H1 (cell line): Measurements from ENCODE around the gene FMN2. TPM values are rescaled to one million over a fixed set of nuclear protein-coding genes. Genes with fewer than 3 reads are reported as not detected.

ENCODE experiments used
- CTCF ChIA-PET: fragments of 300-600 bp; sonication (Branson Sonifier 250); formaldehyde crosslinking; loops from one replicate; lab custom pipeline; 2021; ENCODE audit not compliant: partially characterized antibody; lab: Charles Lee
- POLR2A ChIA-PET: fragments of 300-600 bp; sonication (Branson Sonifier 250); formaldehyde crosslinking; loops from one replicate; lab custom pipeline; 2021; ENCODE audit warnings: inconsistent platforms; ENCODE audit not compliant: partially characterized antibody; lab: Charles Lee
- DNase-seq, 2 experiments: peaks; one replicate each; pipeline versions ENCODE4 v3.0.0 to v3.0.0-alpha.2; 2010 to 2022; ENCODE audit warnings: low spot score in 2 of 2, low read depth in 1 of 2, mixed read lengths in 1 of 2
- FAIRE-seq: peaks from 2 replicates; lab custom pipeline; 2011; peaks lifted over from hg19 to GRCh38; lab: Jason Lieb, UNC
- H2AFZ ChIP-seq: 2 replicates; pipeline ENCODE4 v1.8.1; 2012; ENCODE audit warnings: low read length, inconsistent platforms
- H2AK5ac ChIP-seq: 2 replicates; pipeline ENCODE4 v1.6.1; 2013; ENCODE audit warnings: low read depth, low read length
- H2BK120ac ChIP-seq: replicated peaks from 2 replicates; pipeline ENCODE3; 2013; ENCODE audit warnings: low read depth, low read length, inconsistent platforms
- H2BK12ac ChIP-seq: 2 replicates; pipeline ENCODE4 v1.6.1; 2013; ENCODE audit warnings: low read depth, low read length
- H2BK15ac ChIP-seq: 2 replicates; pipeline ENCODE4 v1.6.1; 2013; ENCODE audit warnings: low read length
- H2BK20ac ChIP-seq: 2 replicates; pipeline ENCODE4 v1.6.1; 2013; ENCODE audit warnings: low read length
- H2BK5ac ChIP-seq: 2 replicates; pipeline ENCODE4 v1.6.1; 2013; ENCODE audit warnings: low read depth, low read length
- H3K14ac ChIP-seq: 2 replicates; pipeline ENCODE4 v1.6.1; 2013; ENCODE audit warnings: inconsistent platforms; ENCODE audit not compliant: insufficient read length
- H3K18ac ChIP-seq: 2 replicates; pipeline ENCODE4 v1.6.1; 2013; ENCODE audit warnings: low read length; ENCODE audit errors: extremely low read depth
- H3K23ac ChIP-seq: 2 replicates; pipeline ENCODE4 v1.6.1; 2013; ENCODE audit warnings: inconsistent platforms; ENCODE audit not compliant: insufficient read length
- H3K23me2 ChIP-seq: 2 replicates; pipeline ENCODE4 v1.6.1; 2013; ENCODE audit warnings: low read depth, low read length
- H3K27ac ChIP-seq: 2 replicates; pipeline ENCODE4 v1.6.1; 2011; ENCODE audit warnings: low read depth, low read length, inconsistent platforms
- H3K27me3 ChIP-seq, 4 experiments: replicated peaks in 1 of 4; 1 replicate in 1 of 4; 2 replicates in 3 of 4; pipeline versions ENCODE4 v1.6.1 to v1.8.1; 2011 to 2013; ENCODE audit warnings: low read length in 3 of 4, mild to moderate bottlenecking in 3 of 4, inconsistent platforms in 2 of 4, mixed read lengths in 2 of 4, moderate library complexity in 1 of 4; ENCODE audit not compliant: control insufficient read depth in 3 of 4, insufficient read depth in 3 of 4; ENCODE audit errors: extremely low read depth in 1 of 4
- H3K36me3 ChIP-seq, 4 experiments: 2 replicates each; pipeline versions ENCODE4 v1.6.1 to v1.8.1; 2011 to 2013; ENCODE audit warnings: mild to moderate bottlenecking in 4 of 4, low read length in 3 of 4, moderate library complexity in 2 of 4, control low read depth in 1 of 4, inconsistent platforms in 1 of 4; ENCODE audit not compliant: insufficient read depth in 4 of 4, control insufficient read depth in 2 of 4
- H3K4ac ChIP-seq: replicated peaks from 2 replicates; pipeline ENCODE3; 2013; ENCODE audit warnings: low read length, low read depth, mixed read lengths, inconsistent platforms; ENCODE audit not compliant: insufficient read length
- H3K4me1 ChIP-seq, 4 experiments: replicated peaks in 1 of 4; 1 replicate in 1 of 4; 2 replicates in 3 of 4; pipeline versions ENCODE4 v1.6.1 to v1.8.1; 2011 to 2013; ENCODE audit warnings: low read length in 3 of 4, inconsistent platforms in 2 of 4, mixed read lengths in 1 of 4; ENCODE audit not compliant: insufficient read depth in 4 of 4, control insufficient read depth in 3 of 4
- H3K4me2 ChIP-seq, 2 experiments: 2 replicates each; pipeline versions ENCODE4 v1.6.1 to v1.8.1; 2011 to 2013; ENCODE audit warnings: low read depth in 2 of 2, low read length in 2 of 2, control low read depth in 1 of 2, inconsistent platforms in 1 of 2, mild to moderate bottlenecking in 1 of 2; ENCODE audit not compliant: insufficient read depth in 1 of 2
- H3K4me3 ChIP-seq, 4 experiments: fragments of 200-600, 300-600 bp in 1 of 4; sonication (generic), shearing (Covaris generic), sonication (Bioruptor Twin) in 1 of 4; 2 replicates each; pipeline versions ENCODE4 v1.5.1 to v1.8.1; 2011 to 2016; ENCODE audit warnings: low read length in 4 of 4, low read depth in 3 of 4, control low read depth in 2 of 4, inconsistent platforms in 2 of 4, mild to moderate bottlenecking in 2 of 4, mixed read lengths in 1 of 4, moderate library complexity in 1 of 4; ENCODE audit not compliant: insufficient read depth in 2 of 4; ENCODE audit errors: extremely low read depth in 1 of 4
- H3K56ac ChIP-seq: replicated peaks from 2 replicates; pipeline ENCODE3; 2013; ENCODE audit warnings: low read depth, mild to moderate bottlenecking, mixed read lengths, low read length, inconsistent platforms; ENCODE audit not compliant: insufficient read length
- H3K79me1 ChIP-seq: 2 replicates; pipeline ENCODE4 v1.6.1; 2013; ENCODE audit warnings: low read depth, low read length, control low read depth
- H3K79me2 ChIP-seq, 2 experiments: 2 replicates each; pipeline versions ENCODE4 v1.6.1 to v1.8.1; 2012 to 2013; ENCODE audit warnings: low read length in 2 of 2, mild to moderate bottlenecking in 2 of 2, inconsistent platforms in 1 of 2; ENCODE audit not compliant: insufficient read depth in 2 of 2, control insufficient read depth in 1 of 2
- H3K9ac ChIP-seq, 4 experiments: replicated peaks in 1 of 4; 1 replicate in 1 of 4; 2 replicates in 3 of 4; pipeline versions ENCODE4 v1.6.1 to v1.8.1; 2011 to 2013; ENCODE audit warnings: low read depth in 3 of 4, low read length in 3 of 4, control low read depth in 2 of 4, mild to moderate bottlenecking in 2 of 4, moderate library complexity in 2 of 4, inconsistent platforms in 1 of 4; ENCODE audit errors: extremely low read depth in 1 of 4
- H3K9me3 ChIP-seq, 2 experiments: 2 replicates each; pipeline versions ENCODE4 v1.6.1 to v1.8.1; 2012 to 2013; ENCODE audit warnings: mild to moderate bottlenecking in 2 of 2, moderate library complexity in 2 of 2, control low read depth in 1 of 2, inconsistent platforms in 1 of 2, low read depth in 1 of 2, low read length in 1 of 2, mixed read lengths in 1 of 2; ENCODE audit not compliant: insufficient read depth in 2 of 2
- H4K20me1 ChIP-seq, 2 experiments: replicated peaks in 1 of 2; 2 replicates each; pipeline versions ENCODE3 to v1.8.1; 2011 to 2013; ENCODE audit warnings: inconsistent platforms in 2 of 2, low read length in 2 of 2, mild to moderate bottlenecking in 1 of 2; ENCODE audit not compliant: insufficient read depth in 2 of 2, control insufficient read depth in 1 of 2
- H4K5ac ChIP-seq: 2 replicates; pipeline ENCODE4 v1.6.1; 2013; ENCODE audit warnings: low read length, low read depth, mixed read lengths, inconsistent platforms; ENCODE audit not compliant: insufficient read length
- H4K8ac ChIP-seq: 2 replicates; pipeline ENCODE4 v1.8.0; 2013; ENCODE audit warnings: mild to moderate bottlenecking, moderate library complexity, low read length, inconsistent platforms; ENCODE audit not compliant: insufficient read depth; ENCODE audit errors: extremely low read depth
- H4K91ac ChIP-seq: replicated peaks from 2 replicates; pipeline ENCODE3; 2013; ENCODE audit warnings: low read length, mixed read lengths, inconsistent platforms; ENCODE audit not compliant: insufficient read length
- ASH2L ChIP-seq: fragments of 200-600, 300-600 bp; sonication (generic); IDR thresholded peaks from one replicate; pipeline ENCODE4 v1.7.1; 2017; ENCODE audit warnings: low read length
- EGR1 ChIP-seq: IDR thresholded peaks from 2 replicates; pipeline ENCODE4 v1.6.1; 2011; ENCODE audit warnings: low read depth, low read length, borderline replicate concordance
- RAD21 ChIP-seq, 2 experiments: IDR thresholded peaks in 1 of 2; conservative IDR thresholded peaks in 1 of 2; 2 replicates each; pipeline ENCODE4 v1.6.1; 2011; ENCODE audit warnings: low read depth in 2 of 2, low read length in 2 of 2, improper control_type of control experiment in 1 of 2, inconsistent platforms in 1 of 2, mild to moderate bottlenecking in 1 of 2, moderate library complexity in 1 of 2
- ZNF274 ChIP-seq: IDR thresholded peaks from 2 replicates; pipeline ENCODE4 v1.7.0; 2012; ENCODE audit warnings: low read length, borderline replicate concordance; ENCODE audit errors: extremely low read depth
- whole genome bisulfite sequencing, 2 experiments: shearing (Covaris generic) in 1 of 2; methylation state at CpG; one replicate each; pipeline versions ENCODE4 v1.1.6 to v1.1.7; 2013 to 2015; ENCODE audit warnings: low lambda C conversion rate in 2 of 2, mixed read lengths in 2 of 2, inconsistent platforms in 1 of 2, low coverage in 1 of 2, missing lambda C conversion rate in 1 of 2; ENCODE audit not compliant: insufficient replicate concordance in 2 of 2, insufficient coverage in 1 of 2, insufficient read length in 1 of 2; ENCODE audit errors: extremely low coverage in 1 of 2, missing lambda C conversion rate in 1 of 2; 5-methylcytosine and 5-hydroxymethylcytosine counted together
- polyA plus RNA-seq, 7 experiments: library from polyadenylated mRNA; depleted of rRNA in 3 of 7; stranded (reverse) in 5 of 7; unstranded in 2 of 7; fragments of >200 nt in 5 of 7; fragments of 200-250 nt in 2 of 7; gene quantifications; 1 replicate in 5 of 7; 2 replicates in 1 of 7; 4 replicates in 1 of 7; pipeline versions ENCODE4 v1.2.1 to v1.2.3, GENCODE V29; 2011 to 2013; ENCODE audit warnings: missing spikeins in 2 of 7, mixed read lengths in 2 of 7
- total RNA-seq: library from RNA; stranded (reverse); fragmentation: NEBNext Ultra II Directional; extraction: Animal tissue kit (Norgen Biotek cat#: 25700); gene quantifications from 2 replicates; pipeline ENCODE4 v1.2.1, GENCODE V29; 2021

The FMN2 gene
- total and polyA plus RNA-seq, 2 of the 8 experiments (the other 6 are each of a cell fraction or from before 2014, with no cell fraction given) = 0.83 to 2.0 TPM

DNA sequence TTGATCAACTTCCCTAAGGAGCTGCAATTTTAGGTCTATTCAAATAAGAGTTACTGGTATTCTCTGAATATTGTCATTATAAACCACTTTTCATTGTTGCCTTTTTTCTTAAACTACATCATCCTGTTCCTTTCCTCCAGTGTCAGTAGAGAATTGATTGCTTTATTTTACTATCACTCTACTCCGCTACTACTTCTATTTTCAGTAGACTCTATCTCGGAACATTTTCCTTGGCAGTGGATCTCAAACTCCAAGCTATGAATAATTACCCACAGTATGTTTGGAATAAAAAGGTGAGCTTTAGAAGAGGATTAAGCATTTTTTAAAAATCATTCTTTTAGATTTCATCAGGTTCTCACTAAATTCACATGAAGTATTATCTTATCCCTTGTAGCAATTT, 295.4 kb downstream of the FMN2 start:
- H3K23me2 ChIP-seq = no peaks in the 10 kb centered on the region
- H4K20me1 ChIP-seq = no peaks in the 10 kb centered on the region
- no peak overlapping the region for H4K8ac ChIP-seq
- no peak overlapping the region for H2BK15ac ChIP-seq
- H3K36me3 ChIP-seq = no peaks in the 10 kb centered on the region
- H3K79me2 ChIP-seq = no peaks in the 10 kb centered on the region
- H2BK120ac ChIP-seq = no peak overlapping the region
- no peak overlapping the region for H3K4me2 ChIP-seq
- no peak overlapping the region for H2AFZ ChIP-seq
- no peak overlapping the region for H2BK20ac ChIP-seq
- H3K27me3 ChIP-seq = no peaks in the 10 kb centered on the region
- 96% methylated on average over 2 of the region's 2 CpGs; no CpG with 5 or more reads in 1 of the 2 experiments for WGBS, 2 experiments
- H4K91ac ChIP-seq = no peak overlapping the region
- FAIRE-seq (no peak), DNase-seq (no peak)
- no peak overlapping the region for H3K14ac ChIP-seq
- no peak overlapping the region for H2BK12ac ChIP-seq
- H3K79me1 ChIP-seq = no peaks in the 10 kb centered on the region
- no peak overlapping the region for H3K18ac ChIP-seq
- no peaks in the 10 kb centered on the region; a peak in 1 of 7 replicates for H3K4me1 ChIP-seq
- no peak overlapping the region for H3K27ac ChIP-seq
- no peak overlapping the region for H3K56ac ChIP-seq
- no peak overlapping the region for H3K4me3 ChIP-seq
- peaks cover 1 to 4% of the 10 kb centered on the region in 2 experiments; a peak in 1 of 4 replicates for H3K9me3 ChIP-seq
- H3K4ac ChIP-seq = no peak overlapping the region
- no peak overlapping the region for H4K5ac ChIP-seq
- H2AK5ac ChIP-seq = no peak overlapping the region
- CTCF ChIA-PET = no interaction called here
- H3K23ac ChIP-seq = no peak overlapping the region
- no peak overlapping the region for H3K9ac ChIP-seq
- POLR2A ChIA-PET = no interaction called here
- H2BK5ac ChIP-seq = no peak overlapping the region
- TF ChIP-seq EGR1 = no peak
- TF ChIP-seq ASH2L = no peak
- no peak for TF ChIP-seq ZNF274
- TF ChIP-seq RAD21 (IDR thresholded peaks at IDR 0.05 in 1 of 2, conservative IDR thresholded peaks at IDR 0.05 in 1 of 2; ENCODE audit: low read depth in 2 of 2, low read length in 2 of 2) = no peak
